Eye (tissue), 1 donor: ENCODE data around the gene PRPF8.
"Not testable (repeated sequence)": the region's sequence is repeated elsewhere in the genome, so short reads cannot be mapped to it uniquely, and the experiment has no call there.

ENCODE experiments used
- DNase-seq: peaks from one replicate; pipeline ENCODE4 v3.0.0-alpha.2; 2015

The PRPF8 gene

GRCh38 chr17:1716076-1716911 is 31.6 kb upstream of the PRPF8 start:
- DNase-seq = peak; percentile 100

- DNase-seq = no peak
Measured at GRCh38 chr17:1715803-1716075, 31.1 kb upstream of the PRPF8 start.

- peak; percentile 61 for DNase-seq
Measured at GRCh38 chr17:1714980-1715802, 30.5 kb upstream of the PRPF8 start.

- DNase-seq = peak; percentile 95
Measured at GRCh38 chr17:1714427-1714979, 29.8 kb upstream of the PRPF8 start.

GRCh38 chr17:1713878-1714426 is 29.3 kb upstream of the PRPF8 start:
- DNase-seq = peak; percentile 81

- no peak for DNase-seq
Measured at GRCh38 chr17:1713160-1713877, 28.7 kb upstream of the PRPF8 start.

- DNase-seq = no peak
Measured at GRCh38 chr17:1712271-1712670, 27.6 kb upstream of the PRPF8 start.

GRCh38 chr17:1711804-1712203 is 27.1 kb upstream of the PRPF8 start:
- DNase-seq = no peak

- DNase-seq = peak; percentile 29
Measured at GRCh38 chr17:1710807-1711553, 26.3 kb upstream of the PRPF8 start.

GRCh38 chr17:1709971-1710806 is 25.5 kb upstream of the PRPF8 start, which contains the start of gene TLCD2:
TSS of gene TLCD2 (minus strand) at chr17:1710377. CDS start at chr17:1710242, 135 bp downstream.
- DNase-seq = peak; percentile 68

GRCh38 chr17:1709403-1709951 is 24.8 kb upstream of the PRPF8 start:
- peak; percentile 16 for DNase-seq

GRCh38 chr17:1708791-1709346 is 24.2 kb upstream of the PRPF8 start:
- DNase-seq = not testable (repeated sequence)

GRCh38 chr17:1707107-1707506 is 22.4 kb upstream of the PRPF8 start:
- no peak for DNase-seq

- DNase-seq = no peak
Measured at GRCh38 chr17:1705004-1705403, 20.3 kb upstream of the PRPF8 start.

GRCh38 chr17:1703063-1703462 is 18.4 kb upstream of the PRPF8 start:
- DNase-seq = no peak

- DNase-seq = not testable (repeated sequence)
Measured at GRCh38 chr17:1699891-1700290, 15.2 kb upstream of the PRPF8 start.

GRCh38 chr17:1697681-1698080 is 13.0 kb upstream of the PRPF8 start:
- no peak for DNase-seq

- DNase-seq = no peak
Measured at GRCh38 chr17:1695365-1695764, 10.7 kb upstream of the PRPF8 start.

- no peak for DNase-seq
Measured at GRCh38 chr17:1693339-1693738, 8.7 kb upstream of the PRPF8 start.

GRCh38 chr17:1690544-1691221 is 6.0 kb upstream of the PRPF8 start:
- DNase-seq = no peak
